H1 (cell line): ENCODE measurements around the gene BIRC5. TPM values are rescaled to one million over a fixed set of nuclear protein-coding genes. Genes with fewer than 3 reads are reported as not detected.
A peak's percentile ranks its signal among the peaks of the same experiment; 100 is the strongest.

Experiments
- CTCF ChIA-PET: fragments of 300-600 bp; sonication (Branson Sonifier 250); formaldehyde crosslinking; loops from one replicate; lab custom pipeline; 2021; ENCODE audit not compliant: partially characterized antibody; lab: Charles Lee
- POLR2A ChIA-PET: fragments of 300-600 bp; sonication (Branson Sonifier 250); formaldehyde crosslinking; loops from one replicate; lab custom pipeline; 2021; ENCODE audit warnings: inconsistent platforms; ENCODE audit not compliant: partially characterized antibody; lab: Charles Lee
- DNase-seq, 2 experiments: peaks; one replicate each; pipeline versions ENCODE4 v3.0.0 to v3.0.0-alpha.2; 2010 to 2022; ENCODE audit warnings: low spot score in 2 of 2, low read depth in 1 of 2, mixed read lengths in 1 of 2
- FAIRE-seq: peaks from 2 replicates; lab custom pipeline; 2011; peaks lifted over from hg19 to GRCh38; lab: Jason Lieb, UNC
- H2AFZ ChIP-seq: 2 replicates; pipeline ENCODE4 v1.8.1; 2012; ENCODE audit warnings: low read length, inconsistent platforms
- H2AK5ac ChIP-seq: 2 replicates; pipeline ENCODE4 v1.6.1; 2013; ENCODE audit warnings: low read depth, low read length
- H2BK120ac ChIP-seq: replicated peaks from 2 replicates; pipeline ENCODE3; 2013; ENCODE audit warnings: low read depth, low read length, inconsistent platforms
- H2BK12ac ChIP-seq: 2 replicates; pipeline ENCODE4 v1.6.1; 2013; ENCODE audit warnings: low read depth, low read length
- H2BK15ac ChIP-seq: 2 replicates; pipeline ENCODE4 v1.6.1; 2013; ENCODE audit warnings: low read length
- H2BK20ac ChIP-seq: 2 replicates; pipeline ENCODE4 v1.6.1; 2013; ENCODE audit warnings: low read length
- H2BK5ac ChIP-seq: 2 replicates; pipeline ENCODE4 v1.6.1; 2013; ENCODE audit warnings: low read depth, low read length
- H3K14ac ChIP-seq: 2 replicates; pipeline ENCODE4 v1.6.1; 2013; ENCODE audit warnings: inconsistent platforms; ENCODE audit not compliant: insufficient read length
- H3K18ac ChIP-seq: 2 replicates; pipeline ENCODE4 v1.6.1; 2013; ENCODE audit warnings: low read length; ENCODE audit errors: extremely low read depth
- H3K23ac ChIP-seq: 2 replicates; pipeline ENCODE4 v1.6.1; 2013; ENCODE audit warnings: inconsistent platforms; ENCODE audit not compliant: insufficient read length
- H3K23me2 ChIP-seq: 2 replicates; pipeline ENCODE4 v1.6.1; 2013; ENCODE audit warnings: low read depth, low read length
- H3K27ac ChIP-seq: 2 replicates; pipeline ENCODE4 v1.6.1; 2011; ENCODE audit warnings: low read depth, low read length, inconsistent platforms
- H3K27me3 ChIP-seq, 4 experiments: replicated peaks in 1 of 4; 1 replicate in 1 of 4; 2 replicates in 3 of 4; pipeline versions ENCODE4 v1.6.1 to v1.8.1; 2011 to 2013; ENCODE audit warnings: low read length in 3 of 4, mild to moderate bottlenecking in 3 of 4, inconsistent platforms in 2 of 4, mixed read lengths in 2 of 4, moderate library complexity in 1 of 4; ENCODE audit not compliant: control insufficient read depth in 3 of 4, insufficient read depth in 3 of 4; ENCODE audit errors: extremely low read depth in 1 of 4
- H3K36me3 ChIP-seq, 4 experiments: 2 replicates each; pipeline versions ENCODE4 v1.6.1 to v1.8.1; 2011 to 2013; ENCODE audit warnings: mild to moderate bottlenecking in 4 of 4, low read length in 3 of 4, moderate library complexity in 2 of 4, control low read depth in 1 of 4, inconsistent platforms in 1 of 4; ENCODE audit not compliant: insufficient read depth in 4 of 4, control insufficient read depth in 2 of 4
- H3K4ac ChIP-seq: replicated peaks from 2 replicates; pipeline ENCODE3; 2013; ENCODE audit warnings: low read length, low read depth, mixed read lengths, inconsistent platforms; ENCODE audit not compliant: insufficient read length
- H3K4me1 ChIP-seq, 4 experiments: replicated peaks in 1 of 4; 1 replicate in 1 of 4; 2 replicates in 3 of 4; pipeline versions ENCODE4 v1.6.1 to v1.8.1; 2011 to 2013; ENCODE audit warnings: low read length in 3 of 4, inconsistent platforms in 2 of 4, mixed read lengths in 1 of 4; ENCODE audit not compliant: insufficient read depth in 4 of 4, control insufficient read depth in 3 of 4
- H3K4me2 ChIP-seq, 2 experiments: 2 replicates each; pipeline versions ENCODE4 v1.6.1 to v1.8.1; 2011 to 2013; ENCODE audit warnings: low read depth in 2 of 2, low read length in 2 of 2, control low read depth in 1 of 2, inconsistent platforms in 1 of 2, mild to moderate bottlenecking in 1 of 2; ENCODE audit not compliant: insufficient read depth in 1 of 2
- H3K4me3 ChIP-seq, 4 experiments: fragments of 200-600, 300-600 bp in 1 of 4; sonication (generic), shearing (Covaris generic), sonication (Bioruptor Twin) in 1 of 4; 2 replicates each; pipeline versions ENCODE4 v1.5.1 to v1.8.1; 2011 to 2016; ENCODE audit warnings: low read length in 4 of 4, low read depth in 3 of 4, control low read depth in 2 of 4, inconsistent platforms in 2 of 4, mild to moderate bottlenecking in 2 of 4, mixed read lengths in 1 of 4, moderate library complexity in 1 of 4; ENCODE audit not compliant: insufficient read depth in 2 of 4; ENCODE audit errors: extremely low read depth in 1 of 4
- H3K56ac ChIP-seq: replicated peaks from 2 replicates; pipeline ENCODE3; 2013; ENCODE audit warnings: low read depth, mild to moderate bottlenecking, mixed read lengths, low read length, inconsistent platforms; ENCODE audit not compliant: insufficient read length
- H3K79me1 ChIP-seq: 2 replicates; pipeline ENCODE4 v1.6.1; 2013; ENCODE audit warnings: low read depth, low read length, control low read depth
- H3K79me2 ChIP-seq, 2 experiments: 2 replicates each; pipeline versions ENCODE4 v1.6.1 to v1.8.1; 2012 to 2013; ENCODE audit warnings: low read length in 2 of 2, mild to moderate bottlenecking in 2 of 2, inconsistent platforms in 1 of 2; ENCODE audit not compliant: insufficient read depth in 2 of 2, control insufficient read depth in 1 of 2
- H3K9ac ChIP-seq, 4 experiments: replicated peaks in 1 of 4; 1 replicate in 1 of 4; 2 replicates in 3 of 4; pipeline versions ENCODE4 v1.6.1 to v1.8.1; 2011 to 2013; ENCODE audit warnings: low read depth in 3 of 4, low read length in 3 of 4, control low read depth in 2 of 4, mild to moderate bottlenecking in 2 of 4, moderate library complexity in 2 of 4, inconsistent platforms in 1 of 4; ENCODE audit errors: extremely low read depth in 1 of 4
- H3K9me3 ChIP-seq, 2 experiments: 2 replicates each; pipeline versions ENCODE4 v1.6.1 to v1.8.1; 2012 to 2013; ENCODE audit warnings: mild to moderate bottlenecking in 2 of 2, moderate library complexity in 2 of 2, control low read depth in 1 of 2, inconsistent platforms in 1 of 2, low read depth in 1 of 2, low read length in 1 of 2, mixed read lengths in 1 of 2; ENCODE audit not compliant: insufficient read depth in 2 of 2
- H4K20me1 ChIP-seq, 2 experiments: replicated peaks in 1 of 2; 2 replicates each; pipeline versions ENCODE3 to v1.8.1; 2011 to 2013; ENCODE audit warnings: inconsistent platforms in 2 of 2, low read length in 2 of 2, mild to moderate bottlenecking in 1 of 2; ENCODE audit not compliant: insufficient read depth in 2 of 2, control insufficient read depth in 1 of 2
- H4K5ac ChIP-seq: 2 replicates; pipeline ENCODE4 v1.6.1; 2013; ENCODE audit warnings: low read length, low read depth, mixed read lengths, inconsistent platforms; ENCODE audit not compliant: insufficient read length
- H4K8ac ChIP-seq: 2 replicates; pipeline ENCODE4 v1.8.0; 2013; ENCODE audit warnings: mild to moderate bottlenecking, moderate library complexity, low read length, inconsistent platforms; ENCODE audit not compliant: insufficient read depth; ENCODE audit errors: extremely low read depth
- H4K91ac ChIP-seq: replicated peaks from 2 replicates; pipeline ENCODE3; 2013; ENCODE audit warnings: low read length, mixed read lengths, inconsistent platforms; ENCODE audit not compliant: insufficient read length
- JUN ChIP-seq: IDR thresholded peaks from 2 replicates; pipeline ENCODE4 v1.6.1; 2011; ENCODE audit warnings: low read depth, mild to moderate bottlenecking, improper control_type of control experiment, low read length
- PHF8 ChIP-seq: fragments of 200-600 bp; sonication (generic); conservative IDR thresholded peaks from 2 replicates; pipeline ENCODE4 v1.7.1; 2012; ENCODE audit warnings: low read depth, mild to moderate bottlenecking, inconsistent platforms, low read length, moderate library complexity
- SP1 ChIP-seq: IDR thresholded peaks from 2 replicates; pipeline ENCODE4 v1.6.1; 2011; ENCODE audit warnings: low read depth, low read length
- YY1 ChIP-seq: IDR thresholded peaks from 2 replicates; pipeline ENCODE4 v1.6.1; 2011; ENCODE audit warnings: low read depth, mild to moderate bottlenecking, low read length
- WGBS, 2 experiments: shearing (Covaris generic) in 1 of 2; methylation state at CpG; one replicate each; pipeline versions ENCODE4 v1.1.6 to v1.1.7; 2013 to 2015; ENCODE audit warnings: low lambda C conversion rate in 2 of 2, mixed read lengths in 2 of 2, inconsistent platforms in 1 of 2, low coverage in 1 of 2, missing lambda C conversion rate in 1 of 2; ENCODE audit not compliant: insufficient replicate concordance in 2 of 2, insufficient coverage in 1 of 2, insufficient read length in 1 of 2; ENCODE audit errors: extremely low coverage in 1 of 2, missing lambda C conversion rate in 1 of 2; 5-methylcytosine and 5-hydroxymethylcytosine counted together
- polyA plus RNA-seq, 7 experiments: library from polyadenylated mRNA; depleted of rRNA in 3 of 7; stranded (reverse) in 5 of 7; unstranded in 2 of 7; fragments of >200 nt in 5 of 7; fragments of 200-250 nt in 2 of 7; gene quantifications; 1 replicate in 5 of 7; 2 replicates in 1 of 7; 4 replicates in 1 of 7; pipeline versions ENCODE4 v1.2.1 to v1.2.3, GENCODE V29; 2011 to 2013; ENCODE audit warnings: missing spikeins in 2 of 7, mixed read lengths in 2 of 7
- total RNA-seq: library from RNA; stranded (reverse); fragmentation: NEBNext Ultra II Directional; extraction: Animal tissue kit (Norgen Biotek cat#: 25700); gene quantifications from 2 replicates; pipeline ENCODE4 v1.2.1, GENCODE V29; 2021
- TF ChIP-seq, protein P1 (sequence below): IDR thresholded peaks from 2 replicates; pipeline ENCODE4 v1.6.1; 2012; ENCODE audit warnings: inconsistent platforms
- TF ChIP-seq, protein P2 (sequence below), 3 experiments: IDR thresholded peaks; 1 replicate in 2 of 3; 2 replicates in 1 of 3; pipeline versions ENCODE4 v1.5.1 to v1.6.1; 2011; ENCODE audit warnings: low read length in 3 of 3, mild to moderate bottlenecking in 3 of 3, inconsistent platforms in 2 of 3, low read depth in 1 of 3, moderate library complexity in 1 of 3; ENCODE audit not compliant: insufficient read depth in 1 of 3; ENCODE audit errors: control extremely low read depth in 1 of 3
- TF ChIP-seq, protein P3 (sequence below): IDR thresholded peaks from 2 replicates; pipeline ENCODE4 v1.6.1; 2012; ENCODE audit warnings: inconsistent platforms
- TF ChIP-seq, protein P4 (sequence below): IDR thresholded peaks from 2 replicates; pipeline ENCODE4 v1.6.1; 2011; ENCODE audit warnings: low read length, improper control_type of control experiment

Gene BIRC5
- total and polyA plus RNA-seq, 2 of the 8 experiments (the other 6 are each of a cell fraction or from before 2014, with no cell fraction given): 42.2 to 108 TPM

DNA sequence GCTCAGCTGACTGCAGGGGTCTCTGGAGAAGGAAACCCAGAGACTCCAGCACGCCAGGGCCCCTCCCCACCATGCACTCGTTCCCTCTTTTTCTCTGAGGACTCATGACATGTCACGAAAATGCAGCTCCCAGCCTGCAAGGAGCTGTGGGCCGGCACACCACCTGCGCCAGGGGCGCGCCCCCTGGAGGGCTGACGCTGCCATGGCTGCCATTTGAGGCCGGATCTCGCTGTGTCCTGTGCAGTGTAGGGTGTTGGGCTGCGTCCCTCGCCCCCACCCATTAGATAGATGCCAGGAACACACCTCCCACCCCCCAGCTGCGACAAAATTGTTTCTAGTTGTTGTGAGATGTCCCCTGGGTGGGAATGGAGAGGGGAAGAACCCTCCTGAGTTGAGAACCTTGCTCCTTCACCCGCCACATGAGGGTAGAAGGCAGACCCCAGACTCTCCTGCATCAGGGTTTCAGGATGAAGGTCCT is 37.5 kb upstream of the BIRC5 start:
- 42% methylated on average over 13 of the region's 14 CpGs; no CpG with 5 or more reads in 1 of the 2 experiments for whole genome bisulfite sequencing, 2 experiments
- Histone ChIP-seq H3K4me3 (no peak overlapping the region), H3K14ac (no peak overlapping the region), H4K5ac (no peak overlapping the region), H2BK120ac (no peak overlapping the region), H2AK5ac (no peak overlapping the region), H3K27me3 (no peaks in the 10 kb centered on the region), H3K4me1 (peaks cover 5 to 17% (median 7%) of the 10 kb centered on the region in 4 experiments), H3K9ac (no peak overlapping the region), H3K18ac (no peak overlapping the region), H3K4ac (no peak overlapping the region), H4K8ac (peak overlapping the region; percentile 45; the same call in 1 of the 2 replicates), H3K79me2 (no peaks in the 10 kb centered on the region), H2BK15ac (no peak overlapping the region), H4K91ac (no peak overlapping the region), H2AFZ (no peak overlapping the region), H3K79me1 (no peaks in the 10 kb centered on the region), H3K27ac (no peak overlapping the region), H3K36me3 (peaks cover 16 to 67% (median 36%) of the 10 kb centered on the region in 4 experiments), H3K4me2 (no peak overlapping the region), H3K23me2 (no peaks in the 10 kb centered on the region), H3K56ac (no peak overlapping the region), H3K23ac (no peak overlapping the region), H2BK5ac (no peak overlapping the region), H3K9me3 (no peaks in the 10 kb centered on the region), H2BK20ac (no peak overlapping the region), H4K20me1 (peaks cover 8 to 17% of the 10 kb centered on the region in 2 experiments), H2BK12ac (no peak overlapping the region)
- ChIA-PET CTCF (interaction anchor here (0.5 to 10.0 kb wide), 29 partner anchors 9 to 236 kb away, joined by 3 to 87 read pairs (median 7); partner anchors contain the start of genes AFMID, TK1 and TMEM235), POLR2A (interaction anchor here (0.6 to 10.2 kb wide), 8 partner anchors 8 to 75 kb away, joined by 3 to 131 read pairs (median 4); partner anchors contain the start of genes AFMID and TK1)
- DNase-seq: peak in 1 of 2 experiments; percentile 92
- no peak for FAIRE-seq
- TF ChIP-seq, protein P1, sequence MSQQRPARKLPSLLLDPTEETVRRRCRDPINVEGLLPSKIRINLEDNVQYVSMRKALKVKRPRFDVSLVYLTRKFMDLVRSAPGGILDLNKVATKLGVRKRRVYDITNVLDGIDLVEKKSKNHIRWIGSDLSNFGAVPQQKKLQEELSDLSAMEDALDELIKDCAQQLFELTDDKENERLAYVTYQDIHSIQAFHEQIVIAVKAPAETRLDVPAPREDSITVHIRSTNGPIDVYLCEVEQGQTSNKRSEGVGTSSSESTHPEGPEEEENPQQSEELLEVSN: 0 out of 2 replicates have a peak, but pooled peaks have one; percentile 27
- no peak for TF ChIP-seq SP1
- TF ChIP-seq YY1: peak; percentile 80
- TF ChIP-seq, protein P2, sequence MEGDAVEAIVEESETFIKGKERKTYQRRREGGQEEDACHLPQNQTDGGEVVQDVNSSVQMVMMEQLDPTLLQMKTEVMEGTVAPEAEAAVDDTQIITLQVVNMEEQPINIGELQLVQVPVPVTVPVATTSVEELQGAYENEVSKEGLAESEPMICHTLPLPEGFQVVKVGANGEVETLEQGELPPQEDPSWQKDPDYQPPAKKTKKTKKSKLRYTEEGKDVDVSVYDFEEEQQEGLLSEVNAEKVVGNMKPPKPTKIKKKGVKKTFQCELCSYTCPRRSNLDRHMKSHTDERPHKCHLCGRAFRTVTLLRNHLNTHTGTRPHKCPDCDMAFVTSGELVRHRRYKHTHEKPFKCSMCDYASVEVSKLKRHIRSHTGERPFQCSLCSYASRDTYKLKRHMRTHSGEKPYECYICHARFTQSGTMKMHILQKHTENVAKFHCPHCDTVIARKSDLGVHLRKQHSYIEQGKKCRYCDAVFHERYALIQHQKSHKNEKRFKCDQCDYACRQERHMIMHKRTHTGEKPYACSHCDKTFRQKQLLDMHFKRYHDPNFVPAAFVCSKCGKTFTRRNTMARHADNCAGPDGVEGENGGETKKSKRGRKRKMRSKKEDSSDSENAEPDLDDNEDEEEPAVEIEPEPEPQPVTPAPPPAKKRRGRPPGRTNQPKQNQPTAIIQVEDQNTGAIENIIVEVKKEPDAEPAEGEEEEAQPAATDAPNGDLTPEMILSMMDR (IDR thresholded peaks at IDR 0.05; ENCODE audit: control extremely low read depth in 1 of 3, insufficient read depth in 1 of 3, low read depth in 1 of 3, low read length in 3 of 3): peak; percentile 89 to 99 (median 94)
- TF ChIP-seq, protein P3, sequence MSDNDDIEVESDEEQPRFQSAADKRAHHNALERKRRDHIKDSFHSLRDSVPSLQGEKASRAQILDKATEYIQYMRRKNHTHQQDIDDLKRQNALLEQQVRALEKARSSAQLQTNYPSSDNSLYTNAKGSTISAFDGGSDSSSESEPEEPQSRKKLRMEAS: peak; percentile 76
- TF ChIP-seq, protein P4, sequence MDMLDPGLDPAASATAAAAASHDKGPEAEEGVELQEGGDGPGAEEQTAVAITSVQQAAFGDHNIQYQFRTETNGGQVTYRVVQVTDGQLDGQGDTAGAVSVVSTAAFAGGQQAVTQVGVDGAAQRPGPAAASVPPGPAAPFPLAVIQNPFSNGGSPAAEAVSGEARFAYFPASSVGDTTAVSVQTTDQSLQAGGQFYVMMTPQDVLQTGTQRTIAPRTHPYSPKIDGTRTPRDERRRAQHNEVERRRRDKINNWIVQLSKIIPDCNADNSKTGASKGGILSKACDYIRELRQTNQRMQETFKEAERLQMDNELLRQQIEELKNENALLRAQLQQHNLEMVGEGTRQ: no peak
- TF ChIP-seq JUN: no peak
- TF ChIP-seq PHF8: no peak
